WERI-Rb-1 (cell line): Measurements from ENCODE around the gene VMP1.

Experiments used
- DNase-seq: peaks from one replicate; pipeline ENCODE4 v3.0.0-alpha.2; 2020
- H3K27ac ChIP-seq: fragments of 250-450 bp; sonication (Bioruptor Pico); 2 replicates; pipeline ENCODE4 v1.5.1; 2020; ENCODE audit warnings: mild to moderate bottlenecking, moderate library complexity
- H3K27me3 ChIP-seq: fragments of 250-450 bp; sonication (Bioruptor Pico); 2 replicates; pipeline ENCODE4 v1.5.1; 2021; ENCODE audit warnings: mild to moderate bottlenecking, low read depth, moderate library complexity; ENCODE audit not compliant: insufficient read depth, severe bottlenecking
- H3K36me3 ChIP-seq: fragments of 250-450 bp; sonication (Bioruptor Pico); 2 replicates; pipeline ENCODE4 v1.5.1; 2020; ENCODE audit warnings: mild to moderate bottlenecking, moderate library complexity
- H3K4me3 ChIP-seq: 2 replicates; pipeline ENCODE4 v1.5.1; 2011; ENCODE audit warnings: low read depth, mild to moderate bottlenecking, control low read depth, low read length
- H3K9me3 ChIP-seq: fragments of 250-450 bp; sonication (Bioruptor Pico); 2 replicates; pipeline ENCODE4 v1.5.1; 2021; ENCODE audit warnings: mild to moderate bottlenecking, moderate library complexity; ENCODE audit not compliant: severe bottlenecking
- CTCF ChIP-seq: IDR thresholded peaks from 2 replicates; pipeline ENCODE4 v1.5.1; 2011; ENCODE audit warnings: low read depth, mild to moderate bottlenecking, control low read depth, inconsistent platforms, low read length

The VMP1 gene

GRCh38 chr17:59760160-59760559 lies 52.7 kb downstream of the VMP1 start:
- no peak overlapping the region for H3K4me3 ChIP-seq
- H3K36me3 ChIP-seq = peaks cover 11% of the 10 kb centered on the region
- H3K27me3 ChIP-seq = no peaks in the 10 kb centered on the region
- DNase-seq = no peak
- no peak overlapping the region for H3K27ac ChIP-seq
- H3K9me3 ChIP-seq = no peaks in the 10 kb centered on the region
- TF ChIP-seq CTCF = no peak

GRCh38 chr17:59761385-59762048 lies 54.1 kb downstream of the VMP1 start:
- Histone ChIP-seq H3K27me3 (no peaks in the 10 kb centered on the region), H3K36me3 (peaks cover 19% of the 10 kb centered on the region), H3K27ac (no peak overlapping the region), H3K9me3 (no peaks in the 10 kb centered on the region), H3K4me3 (no peak overlapping the region)
- DNase-seq = no peak
- no peak for TF ChIP-seq CTCF

GRCh38 chr17:59762049-59762823 lies 54.8 kb downstream of the VMP1 start:
- no peak for DNase-seq
- H3K27ac ChIP-seq = no peak overlapping the region
- no peak for TF ChIP-seq CTCF
- no peaks in the 10 kb centered on the region for H3K9me3 ChIP-seq
- H3K36me3 ChIP-seq = peaks cover 19% of the 10 kb centered on the region
- no peaks in the 10 kb centered on the region for H3K27me3 ChIP-seq
- H3K4me3 ChIP-seq = no peak overlapping the region

GRCh38 chr17:59762824-59763374 lies 55.4 kb downstream of the VMP1 start:
- Histone ChIP-seq H3K4me3 (no peak overlapping the region), H3K9me3 (no peaks in the 10 kb centered on the region), H3K36me3 (peaks cover 19% of the 10 kb centered on the region), H3K27me3 (no peaks in the 10 kb centered on the region), H3K27ac (no peak overlapping the region)
- no peak for TF ChIP-seq CTCF
- no peak for DNase-seq

- TF ChIP-seq CTCF = no peak
- H3K4me3 ChIP-seq = no peak overlapping the region
- H3K9me3 ChIP-seq = no peaks in the 10 kb centered on the region
- peaks cover 18% of the 10 kb centered on the region for H3K36me3 ChIP-seq
- no peak overlapping the region for H3K27ac ChIP-seq
- no peaks in the 10 kb centered on the region for H3K27me3 ChIP-seq
- no peak for DNase-seq
These were observed 56.4 kb downstream of the VMP1 start for GRCh38 chr17:59763861-59764260.
